Tibial nerve (tissue), 4 donors: ENCODE data around the gene PCYOX1L.

Source experiments
- CTCF ChIP-seq, 5 experiments: fragments of 200-600 bp in 3 of 5; fragments of 450-650 bp in 2 of 5; sonication (generic) in 3 of 5; IDR thresholded peaks; one replicate each; pipeline ENCODE4 v1.5.1; 2016 to 2019; ENCODE audit warnings: antibody characterized with exemption in 5 of 5, mild to moderate bottlenecking in 3 of 5, moderate library complexity in 2 of 5
- EP300 ChIP-seq, 2 donors: sonication (generic); formaldehyde crosslinking; IDR thresholded peaks; one replicate each; pipeline ENCODE4 v1.6.1; 2017; ENCODE audit warnings: antibody characterized with exemption in 2 of 2, mild to moderate bottlenecking in 1 of 2
- POLR2A ChIP-seq, 2 donors: fragments of 450-650 bp; IDR thresholded peaks; one replicate each; pipeline ENCODE4 v1.6.1; 2017; ENCODE audit warnings: antibody characterized with exemption in 2 of 2, mild to moderate bottlenecking in 2 of 2, moderate library complexity in 2 of 2

DNA sequence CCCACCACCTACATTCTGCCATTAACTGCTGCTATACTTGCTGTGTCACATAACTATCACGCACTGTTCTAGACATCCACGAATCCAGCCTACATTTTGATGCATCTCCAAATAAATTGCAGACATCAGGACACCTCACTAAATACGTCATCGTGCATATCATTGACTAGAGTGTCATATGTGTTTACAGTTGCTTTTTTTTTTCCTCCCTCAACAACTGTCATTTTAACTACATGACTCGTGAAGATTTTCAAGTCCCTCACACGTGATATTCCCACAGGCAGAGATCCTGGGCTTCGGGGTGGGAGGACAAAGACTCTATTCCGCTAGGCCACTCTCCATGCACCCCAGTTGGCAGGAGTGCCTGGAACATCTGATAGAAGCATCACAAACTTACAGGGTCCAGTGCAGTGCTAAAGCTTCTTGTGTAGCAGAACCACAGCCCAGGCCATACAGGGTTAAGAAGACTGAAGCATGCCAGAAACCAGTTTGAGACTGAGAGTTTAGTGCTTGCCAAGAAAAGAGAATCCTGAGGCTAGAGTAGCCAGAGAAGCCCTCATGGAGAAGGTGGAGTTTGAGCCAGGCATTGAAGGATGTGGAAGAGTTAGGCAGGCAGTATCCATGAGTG, 1.1 kb downstream of the PCYOX1L start:
- TF ChIP-seq CTCF (IDR thresholded peaks at IDR 0.05) (no peak), POLR2A (IDR thresholded peaks at IDR 0.05) (no peak), EP300 (IDR thresholded peaks at IDR 0.05) (no peak)
